AG09309 (cell line): ENCODE measurements around the gene BAZ2A.

Source experiments
- DNase-seq: peaks from one replicate; pipeline ENCODE4 v3.0.0-alpha.2; 2010; ENCODE audit warnings: low read depth
- H3K4me3 ChIP-seq: 2 replicates; pipeline ENCODE4 v1.5.1; 2011; ENCODE audit warnings: mild to moderate bottlenecking, low read depth, low read length, moderate library complexity; ENCODE audit not compliant: control insufficient read depth
- CTCF ChIP-seq: IDR thresholded peaks from 2 replicates; pipeline ENCODE4 v1.5.1; 2011; ENCODE audit warnings: mild to moderate bottlenecking, low read depth, low read length, inconsistent platforms; ENCODE audit not compliant: insufficient read depth, control insufficient read depth; ENCODE audit errors: missing control alignments

BAZ2A gene

GRCh38 chr12:56599041-56599440 is 31.1 kb downstream of the BAZ2A start:
- TF ChIP-seq CTCF = no peak
- no peak overlapping the region for H3K4me3 ChIP-seq
- DNase-seq = no peak

- H3K4me3 ChIP-seq = no peak overlapping the region
- TF ChIP-seq CTCF = no peak
- DNase-seq = no peak
These were observed 33.3 kb downstream of the BAZ2A start for GRCh38 chr12:56596815-56597214.

- H3K4me3 ChIP-seq = no peak overlapping the region
- no peak for DNase-seq
- TF ChIP-seq CTCF = peak; percentile 91
These were observed 36.1 kb downstream of the BAZ2A start for GRCh38 chr12:56593909-56594621.

GRCh38 chr12:56591961-56592360 is 38.2 kb downstream of the BAZ2A start:
- no peak overlapping the region for H3K4me3 ChIP-seq
- TF ChIP-seq CTCF = no peak
- no peak for DNase-seq

- no peak overlapping the region for H3K4me3 ChIP-seq
- TF ChIP-seq CTCF = no peak
- DNase-seq = no peak
These were observed 39.0 kb downstream of the BAZ2A start for GRCh38 chr12:56591126-56591525.

GRCh38 chr12:56590237-56590830 is 39.8 kb downstream of the BAZ2A start:
- DNase-seq = no peak
- peak; percentile 48 for TF ChIP-seq CTCF
- no peak overlapping the region for H3K4me3 ChIP-seq
